SU-DHL-6 (cell line): ENCODE results near the gene PACS2.

Source experiments
- EZH2phosphoT487 ChIP-seq: fragments of 200-600 bp; sonication (generic), shearing (Covaris generic); conservative IDR thresholded peaks from 2 replicates; pipeline ENCODE4 v1.6.1; 2018; ENCODE audit warnings: mild to moderate bottlenecking, antibody characterized with exemption, low read length, moderate library complexity, mixed read lengths
- TF ChIP-seq, protein P1 (sequence below): fragments of 200-600 bp; sonication (generic); IDR thresholded peaks from one replicate; pipeline ENCODE4 v1.5.1; 2017; ENCODE audit warnings: antibody characterized with exemption, mild to moderate bottlenecking, low read length, moderate library complexity; ENCODE audit not compliant: insufficient read depth, poor library complexity, severe bottlenecking

DNA sequence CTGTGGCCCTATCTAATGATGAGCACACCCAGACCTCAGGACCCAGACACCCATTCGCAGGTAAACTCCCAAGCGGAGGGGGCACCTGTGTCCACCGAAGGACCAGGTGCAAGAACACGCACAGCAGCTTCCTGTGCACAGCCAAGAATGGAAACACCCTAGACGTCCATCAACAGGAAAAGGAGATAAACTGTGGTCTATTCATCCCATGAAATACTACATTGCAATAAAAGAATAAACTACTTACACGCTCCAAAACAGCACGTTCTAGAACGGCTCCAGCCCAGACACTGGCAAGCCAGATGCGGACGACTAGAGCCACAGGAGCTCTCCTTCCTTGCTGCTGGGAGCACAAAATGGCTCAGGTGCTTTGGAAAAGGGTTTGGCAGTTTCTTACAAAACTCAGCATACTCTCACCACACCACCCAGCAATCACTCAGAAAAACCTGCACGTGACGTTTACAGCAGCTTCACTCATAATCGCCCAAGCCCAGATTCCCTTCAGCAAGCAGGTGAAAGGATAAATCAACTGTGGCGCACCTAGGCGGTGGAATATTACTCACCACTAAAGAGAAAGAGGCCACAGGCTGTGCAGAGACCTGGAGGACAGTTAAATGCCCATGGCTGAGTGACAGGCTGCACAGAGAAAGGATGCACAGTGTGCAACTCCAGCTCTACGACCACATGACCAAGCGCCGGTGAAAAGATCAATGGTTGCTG lies 34.7 kb upstream of the PACS2 start:
- TF ChIP-seq, protein P1, sequence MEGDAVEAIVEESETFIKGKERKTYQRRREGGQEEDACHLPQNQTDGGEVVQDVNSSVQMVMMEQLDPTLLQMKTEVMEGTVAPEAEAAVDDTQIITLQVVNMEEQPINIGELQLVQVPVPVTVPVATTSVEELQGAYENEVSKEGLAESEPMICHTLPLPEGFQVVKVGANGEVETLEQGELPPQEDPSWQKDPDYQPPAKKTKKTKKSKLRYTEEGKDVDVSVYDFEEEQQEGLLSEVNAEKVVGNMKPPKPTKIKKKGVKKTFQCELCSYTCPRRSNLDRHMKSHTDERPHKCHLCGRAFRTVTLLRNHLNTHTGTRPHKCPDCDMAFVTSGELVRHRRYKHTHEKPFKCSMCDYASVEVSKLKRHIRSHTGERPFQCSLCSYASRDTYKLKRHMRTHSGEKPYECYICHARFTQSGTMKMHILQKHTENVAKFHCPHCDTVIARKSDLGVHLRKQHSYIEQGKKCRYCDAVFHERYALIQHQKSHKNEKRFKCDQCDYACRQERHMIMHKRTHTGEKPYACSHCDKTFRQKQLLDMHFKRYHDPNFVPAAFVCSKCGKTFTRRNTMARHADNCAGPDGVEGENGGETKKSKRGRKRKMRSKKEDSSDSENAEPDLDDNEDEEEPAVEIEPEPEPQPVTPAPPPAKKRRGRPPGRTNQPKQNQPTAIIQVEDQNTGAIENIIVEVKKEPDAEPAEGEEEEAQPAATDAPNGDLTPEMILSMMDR = no peak
- no peak for TF ChIP-seq EZH2phosphoT487
